Subcutaneous adipose tissue (tissue), 4 donors: Measurements from ENCODE around the gene SURF1. TPM values are rescaled to one million over a fixed set of nuclear protein-coding genes. Genes with fewer than 3 reads are reported as not detected.

Source experiments
- CTCF ChIP-seq: fragments of 450-650 bp; IDR thresholded peaks from one replicate; pipeline ENCODE4 v1.5.1; 2016; ENCODE audit warnings: low read depth, mild to moderate bottlenecking, control low read depth, antibody characterized with exemption, moderate library complexity
- total RNA-seq, 4 donors: library from RNA; depleted of rRNA; stranded (reverse); fragments of >200 nt; gene quantifications; one replicate each; pipeline ENCODE4 v1.1.0, GENCODE V29; 2016

The SURF1 gene
- total RNA-seq, 4 donors from 2014 or later, result 42.7 to 62.5 (median 59.4) TPM

- TF ChIP-seq CTCF, result no peak
Measured at GRCh38 chr9:133347515-133347984, 8.7 kb downstream of the SURF1 start.

- no peak for TF ChIP-seq CTCF
Measured at GRCh38 chr9:133346021-133346785, 10.1 kb downstream of the SURF1 start.

DNA sequence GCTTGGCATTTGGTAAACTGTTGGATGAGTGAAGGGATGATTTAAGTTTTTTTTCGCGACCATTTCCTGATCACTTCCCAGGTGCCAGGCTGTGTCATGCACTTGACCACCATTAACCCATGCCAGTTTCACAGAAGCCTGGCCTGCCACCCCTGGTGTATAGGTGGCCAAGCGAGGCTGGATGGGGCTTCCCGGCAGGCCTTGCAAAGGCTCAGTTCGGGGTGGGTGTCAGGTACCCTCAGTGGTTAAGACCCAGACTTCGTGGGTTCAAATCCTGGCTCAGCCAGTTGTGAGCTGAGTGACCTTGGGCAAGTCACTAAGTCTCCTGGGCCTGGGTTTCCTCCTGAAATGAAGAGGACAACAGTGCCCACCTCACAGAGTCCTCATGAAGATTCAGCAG is 10.7 kb downstream of the SURF1 start:
- TF ChIP-seq CTCF, result no peak

DNA sequence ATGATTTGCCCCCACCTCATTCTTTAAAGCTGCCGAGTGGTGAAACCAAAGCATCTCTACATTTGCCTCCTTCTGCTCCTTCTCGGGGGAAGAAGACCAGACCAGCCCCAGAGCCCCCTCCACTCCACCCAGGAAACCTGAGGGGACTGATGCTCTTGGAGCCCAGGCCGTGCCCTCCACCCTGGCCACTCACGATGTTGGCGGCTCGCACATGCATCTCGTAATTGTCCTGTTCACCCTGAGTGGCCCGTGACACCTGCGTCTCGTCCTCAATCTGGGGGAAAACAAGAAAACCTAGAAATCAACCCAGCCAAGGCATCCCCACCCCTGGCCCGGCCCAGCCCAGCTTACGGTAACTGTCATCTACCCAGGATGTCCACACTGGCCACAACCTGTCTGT is 11.3 kb downstream of the SURF1 start:
- TF ChIP-seq CTCF, result no peak

DNA sequence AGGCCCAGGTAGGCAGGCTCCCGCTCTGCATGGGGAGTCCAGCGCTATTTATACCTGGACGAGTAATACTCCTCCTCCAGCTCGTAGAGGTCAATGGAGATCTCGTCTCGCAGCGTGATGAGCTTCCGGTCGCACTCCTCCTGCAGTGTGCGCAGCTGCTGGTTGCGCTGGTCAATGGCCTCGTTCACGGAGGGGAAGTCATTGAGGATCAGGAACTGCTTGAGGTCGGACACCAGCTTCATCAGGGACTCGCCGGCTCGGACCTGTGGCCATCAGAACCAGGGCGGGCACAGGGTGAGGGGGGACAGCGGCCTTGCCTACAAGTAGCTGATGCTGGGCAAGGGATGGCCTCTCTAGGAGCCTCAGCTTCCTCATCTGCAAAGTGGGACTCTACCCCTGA is 12.2 kb downstream of the SURF1 start:
- TF ChIP-seq CTCF, result no peak

DNA sequence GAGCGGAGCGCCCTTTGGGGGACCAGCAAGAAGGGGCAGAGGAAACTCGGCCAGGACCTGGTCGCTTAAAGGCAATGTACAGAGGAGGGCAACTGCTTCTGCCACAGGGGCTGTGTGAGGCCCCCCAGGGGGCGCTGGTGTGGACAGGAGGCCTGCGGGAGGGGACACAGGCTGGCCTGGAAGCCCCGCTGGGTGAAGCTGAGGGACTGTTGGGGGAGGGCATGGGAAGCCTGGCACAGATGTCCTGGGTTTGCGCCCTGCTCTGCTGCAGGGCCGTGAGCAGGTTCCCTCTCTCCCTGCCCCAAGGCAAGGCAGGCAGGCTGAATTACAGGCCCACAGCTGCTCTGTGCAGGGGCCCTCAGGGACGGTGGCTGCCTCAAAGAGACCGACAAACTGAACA is 13.7 kb downstream of the SURF1 start:
- TF ChIP-seq CTCF, result no peak

GRCh38 chr9:133342069-133342406 is 14.2 kb downstream of the SURF1 start:
- TF ChIP-seq CTCF, result no peak
